WERI-Rb-1 (cell line): ENCODE measurements around the gene CDYL.

Source experiments
- DNase-seq: peaks from one replicate; pipeline ENCODE4 v3.0.0-alpha.2; 2020
- H3K27ac ChIP-seq: fragments of 250-450 bp; sonication (Bioruptor Pico); 2 replicates; pipeline ENCODE4 v1.5.1; 2020; ENCODE audit warnings: mild to moderate bottlenecking, moderate library complexity
- H3K27me3 ChIP-seq: fragments of 250-450 bp; sonication (Bioruptor Pico); 2 replicates; pipeline ENCODE4 v1.5.1; 2021; ENCODE audit warnings: mild to moderate bottlenecking, low read depth, moderate library complexity; ENCODE audit not compliant: insufficient read depth, severe bottlenecking
- H3K36me3 ChIP-seq: fragments of 250-450 bp; sonication (Bioruptor Pico); 2 replicates; pipeline ENCODE4 v1.5.1; 2020; ENCODE audit warnings: mild to moderate bottlenecking, moderate library complexity
- H3K4me3 ChIP-seq: 2 replicates; pipeline ENCODE4 v1.5.1; 2011; ENCODE audit warnings: low read depth, mild to moderate bottlenecking, control low read depth, low read length
- H3K9me3 ChIP-seq: fragments of 250-450 bp; sonication (Bioruptor Pico); 2 replicates; pipeline ENCODE4 v1.5.1; 2021; ENCODE audit warnings: mild to moderate bottlenecking, moderate library complexity; ENCODE audit not compliant: severe bottlenecking
- CTCF ChIP-seq: IDR thresholded peaks from 2 replicates; pipeline ENCODE4 v1.5.1; 2011; ENCODE audit warnings: low read depth, mild to moderate bottlenecking, control low read depth, inconsistent platforms, low read length

The CDYL gene

GRCh38 chr6:4925580-4925979 is 149.4 kb downstream of the CDYL start:
- no peak for DNase-seq
- no peak for TF ChIP-seq CTCF
- H3K4me3 ChIP-seq, result no peak overlapping the region

GRCh38 chr6:4928426-4928825 is 152.2 kb downstream of the CDYL start:
- no peak for DNase-seq
- H3K4me3 ChIP-seq, result no peak overlapping the region
- no peaks in the 10 kb centered on the region for H3K9me3 ChIP-seq
- no peak for TF ChIP-seq CTCF
- no peaks in the 10 kb centered on the region for H3K27me3 ChIP-seq
- no peaks in the 10 kb centered on the region for H3K36me3 ChIP-seq
- H3K27ac ChIP-seq, result no peak overlapping the region

More at GRCh38 chr6:4925580-4925979, 149.4 kb downstream of the CDYL start:
- H3K36me3 ChIP-seq, result no peaks in the 10 kb centered on the region; the same call in 1 of the 2 replicates
- no peaks in the 10 kb centered on the region for H3K9me3 ChIP-seq
- no peak overlapping the region for H3K27ac ChIP-seq
- no peaks in the 10 kb centered on the region for H3K27me3 ChIP-seq

GRCh38 chr6:4929097-4929718 is 153.0 kb downstream of the CDYL start:
- no peak for TF ChIP-seq CTCF
- DNase-seq, result no peak

GRCh38 chr6:4930025-4930691 is 154.0 kb downstream of the CDYL start:
- Histone ChIP-seq H3K4me3 (no peak overlapping the region), H3K36me3 (no peaks in the 10 kb centered on the region), H3K27ac (no peak overlapping the region), H3K27me3 (no peaks in the 10 kb centered on the region), H3K9me3 (no peaks in the 10 kb centered on the region)
- no peak for TF ChIP-seq CTCF
- no peak for DNase-seq

More at GRCh38 chr6:4929097-4929718, 153.0 kb downstream of the CDYL start:
- H3K4me3 ChIP-seq, result no peak overlapping the region
- H3K27me3 ChIP-seq, result no peaks in the 10 kb centered on the region
- no peak overlapping the region for H3K27ac ChIP-seq
- no peaks in the 10 kb centered on the region for H3K36me3 ChIP-seq
- no peaks in the 10 kb centered on the region for H3K9me3 ChIP-seq

- no peak overlapping the region for H3K4me3 ChIP-seq
- no peaks in the 10 kb centered on the region for H3K36me3 ChIP-seq
- H3K27ac ChIP-seq, result no peak overlapping the region
- no peaks in the 10 kb centered on the region for H3K27me3 ChIP-seq
- no peak for DNase-seq
- TF ChIP-seq CTCF, result no peak
- no peaks in the 10 kb centered on the region for H3K9me3 ChIP-seq
Observed at GRCh38 chr6:4931530-4932227, 155.5 kb downstream of the CDYL start.
